Kidney capillary endothelial cell (primary cell): ENCODE results near the gene CELA3A.
A peak's percentile ranks its signal among the peaks of the same experiment; 100 is the strongest.
"Not testable (repeated sequence)": the region's sequence is repeated elsewhere in the genome, so short reads cannot be mapped to it uniquely, and the experiment has no call there.

Experiments
- DNase-seq: peaks from one replicate; pipeline ENCODE4 v3.0.0-alpha.2; 2018; ENCODE audit warnings: low spot score

Gene CELA3A, protein sequence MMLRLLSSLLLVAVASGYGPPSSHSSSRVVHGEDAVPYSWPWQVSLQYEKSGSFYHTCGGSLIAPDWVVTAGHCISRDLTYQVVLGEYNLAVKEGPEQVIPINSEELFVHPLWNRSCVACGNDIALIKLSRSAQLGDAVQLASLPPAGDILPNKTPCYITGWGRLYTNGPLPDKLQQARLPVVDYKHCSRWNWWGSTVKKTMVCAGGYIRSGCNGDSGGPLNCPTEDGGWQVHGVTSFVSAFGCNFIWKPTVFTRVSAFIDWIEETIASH

DNA sequence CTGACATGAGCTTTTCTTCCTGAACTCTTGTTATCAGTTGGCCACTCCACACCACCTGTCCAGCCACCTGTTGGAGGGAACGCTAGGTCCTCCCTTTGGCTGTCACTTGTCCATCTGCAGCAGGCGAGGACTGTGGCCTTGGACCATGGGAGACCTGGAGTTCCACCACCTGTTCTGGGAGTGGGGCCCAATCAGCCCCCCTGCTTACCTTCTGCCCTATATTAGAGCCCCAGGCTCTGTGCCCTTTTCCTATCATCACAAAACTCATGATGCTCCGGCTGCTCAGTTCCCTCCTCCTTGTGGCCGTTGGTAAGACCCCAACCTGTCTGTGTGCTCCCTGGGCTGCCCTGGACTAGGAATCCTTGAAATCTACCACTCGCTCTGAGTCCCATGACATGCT, at the start of gene CELA3A:
Gene CELA3A (plus strand): TSS at position 249 of the 400 bp plus-strand sequence. CDS start 18 bp downstream, at position 267.
- no peak for DNase-seq

- DNase-seq: no peak
Observed at GRCh38 chr1:21952786-21953520, 48.5 kb upstream of the CELA3A start.

GRCh38 chr1:21955058-21955457, 46.4 kb upstream of the CELA3A start:
- no peak for DNase-seq

- DNase-seq: no peak
Observed at GRCh38 chr1:21955501-21956281, 45.8 kb upstream of the CELA3A start.

- DNase-seq: no peak
Observed at GRCh38 chr1:21956720-21957552, 44.5 kb upstream of the CELA3A start.

DNA sequence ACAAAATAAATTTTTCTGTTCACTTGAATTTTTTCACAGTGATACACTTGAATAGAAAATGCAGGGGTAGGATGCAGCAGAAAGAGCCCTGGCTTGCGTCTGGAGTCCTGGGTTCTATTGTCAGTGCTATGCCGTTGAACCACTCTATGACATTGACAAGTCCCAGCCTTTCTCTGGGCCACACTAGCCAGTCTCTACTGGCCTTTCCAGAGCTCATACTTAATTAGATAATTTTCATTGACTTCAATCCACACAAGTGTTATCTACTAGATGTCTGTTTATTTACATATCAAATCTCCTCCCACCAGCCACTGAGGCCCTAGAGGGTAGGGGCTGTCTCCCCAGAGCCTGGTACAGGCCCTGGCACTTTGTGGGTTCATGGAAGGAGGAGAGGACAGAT, 40.1 kb upstream of the CELA3A start:
- DNase-seq: no peak

GRCh38 chr1:21961799-21962198, 39.7 kb upstream of the CELA3A start:
- peak; percentile 63 for DNase-seq

DNA sequence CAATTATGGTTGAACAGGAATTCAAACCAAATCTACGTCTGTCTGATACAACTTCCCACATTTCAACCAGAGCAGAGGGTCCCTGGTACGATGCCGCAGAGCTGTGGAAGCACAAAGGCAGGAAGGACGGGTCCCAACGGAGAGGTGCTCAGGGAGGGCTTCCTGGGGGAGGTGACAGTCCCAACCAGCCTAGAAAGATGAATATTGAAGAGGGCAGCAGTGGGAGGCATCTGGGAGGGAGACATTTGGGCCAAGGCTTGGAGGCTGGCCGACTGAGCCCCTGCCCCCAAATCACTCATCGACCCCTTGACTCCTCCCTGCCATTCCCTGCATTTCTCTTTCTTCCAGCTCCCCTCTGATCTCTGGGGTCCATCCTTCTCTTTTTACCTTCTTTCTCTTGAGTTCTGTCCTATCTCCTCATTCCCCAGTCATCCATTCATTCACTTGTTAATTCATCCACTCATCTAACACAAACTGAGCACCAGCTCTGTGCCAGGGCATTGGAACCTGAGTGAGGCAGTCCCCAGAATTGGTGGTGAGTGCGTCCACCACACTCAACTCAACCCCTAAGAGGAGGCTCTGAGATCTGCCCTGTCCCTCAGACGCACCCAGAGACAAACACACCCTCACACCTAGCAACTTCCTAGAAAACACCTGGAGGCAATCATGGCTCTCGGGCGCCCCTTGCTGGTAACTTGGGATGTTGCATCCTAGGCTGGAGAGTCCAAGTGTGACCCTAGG, 37.8 kb upstream of the CELA3A start:
- peak; percentile 66 for DNase-seq

GRCh38 chr1:21966247-21967000, 35.0 kb upstream of the CELA3A start:
- DNase-seq: no peak

GRCh38 chr1:21967216-21967615, 34.2 kb upstream of the CELA3A start:
- not testable (repeated sequence) for DNase-seq

DNA sequence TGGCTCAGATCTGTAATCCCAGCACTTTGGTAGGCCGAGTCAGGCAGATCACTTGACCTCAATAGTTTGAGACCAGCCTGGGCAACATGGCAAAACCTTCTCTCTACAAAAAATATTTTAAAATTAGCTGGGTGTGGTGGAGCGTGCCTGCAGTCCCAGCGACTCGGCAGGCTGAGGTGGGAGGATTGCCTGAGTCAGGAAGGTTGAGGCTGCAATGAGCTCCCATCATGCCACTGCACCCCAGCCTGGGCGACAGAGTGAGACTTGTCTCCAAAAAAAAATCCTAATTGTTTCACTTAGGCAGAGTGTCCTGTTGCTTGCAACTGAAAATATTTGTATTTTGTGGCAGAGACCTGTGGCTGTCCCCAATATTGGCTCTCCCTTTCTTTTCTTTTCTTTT, 32.4 kb upstream of the CELA3A start:
- not testable (repeated sequence) for DNase-seq

- not testable (repeated sequence) for DNase-seq
Observed at GRCh38 chr1:21970523-21970922, 30.9 kb upstream of the CELA3A start.

GRCh38 chr1:21972973-21973441, 28.4 kb upstream of the CELA3A start:
- not testable (repeated sequence) for DNase-seq

- DNase-seq: not testable (repeated sequence)
Observed at GRCh38 chr1:21973948-21974347, 27.5 kb upstream of the CELA3A start.

- DNase-seq: not testable (repeated sequence)
Observed at GRCh38 chr1:21974699-21975098, 26.8 kb upstream of the CELA3A start.

DNA sequence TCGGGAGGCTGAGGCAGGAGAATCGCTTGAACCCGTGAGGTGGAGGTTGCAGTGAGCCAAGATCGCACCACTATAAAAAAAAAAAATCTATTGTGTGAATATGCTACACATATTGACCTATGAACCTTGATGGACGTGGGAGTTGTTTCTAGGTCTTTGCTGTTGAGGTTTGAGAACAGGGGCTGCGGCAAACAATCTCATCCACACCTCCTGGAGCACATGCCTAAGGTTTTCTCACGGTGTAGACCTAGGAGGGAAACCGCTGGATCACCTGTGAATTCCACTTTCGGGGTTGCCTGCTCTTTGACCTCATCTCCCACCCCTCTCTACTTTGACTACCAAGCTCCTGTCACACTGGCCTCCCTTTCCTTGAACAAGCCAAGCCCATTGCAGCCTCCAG, 26.2 kb upstream of the CELA3A start:
- DNase-seq: not testable (repeated sequence)

GRCh38 chr1:21976703-21977239, 24.7 kb upstream of the CELA3A start, which contains the start of gene CELA3B:
CELA3B (plus strand) TSS chr1:21977022; CDS start chr1:21977040, 18 bp downstream.
- DNase-seq: not testable (repeated sequence)

DNA sequence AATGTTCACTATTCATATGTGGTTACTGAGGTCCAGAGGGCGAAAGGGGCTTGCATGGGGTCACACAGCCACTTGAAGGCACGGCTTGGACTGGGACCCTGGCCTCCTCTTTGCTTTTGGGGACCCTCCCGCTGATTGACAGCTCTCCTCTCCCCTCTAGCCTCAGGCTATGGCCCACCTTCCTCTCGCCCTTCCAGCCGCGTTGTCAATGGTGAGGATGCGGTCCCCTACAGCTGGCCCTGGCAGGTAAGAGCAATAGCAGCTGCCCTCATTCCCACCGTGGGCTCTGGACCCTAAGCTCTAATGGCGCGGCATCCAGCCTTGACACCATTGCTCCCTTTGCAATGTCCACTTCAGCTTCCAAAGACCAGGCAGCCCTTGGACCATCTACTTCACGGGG, 23.2 kb upstream of the CELA3A start:
- not testable (repeated sequence) for DNase-seq

DNA sequence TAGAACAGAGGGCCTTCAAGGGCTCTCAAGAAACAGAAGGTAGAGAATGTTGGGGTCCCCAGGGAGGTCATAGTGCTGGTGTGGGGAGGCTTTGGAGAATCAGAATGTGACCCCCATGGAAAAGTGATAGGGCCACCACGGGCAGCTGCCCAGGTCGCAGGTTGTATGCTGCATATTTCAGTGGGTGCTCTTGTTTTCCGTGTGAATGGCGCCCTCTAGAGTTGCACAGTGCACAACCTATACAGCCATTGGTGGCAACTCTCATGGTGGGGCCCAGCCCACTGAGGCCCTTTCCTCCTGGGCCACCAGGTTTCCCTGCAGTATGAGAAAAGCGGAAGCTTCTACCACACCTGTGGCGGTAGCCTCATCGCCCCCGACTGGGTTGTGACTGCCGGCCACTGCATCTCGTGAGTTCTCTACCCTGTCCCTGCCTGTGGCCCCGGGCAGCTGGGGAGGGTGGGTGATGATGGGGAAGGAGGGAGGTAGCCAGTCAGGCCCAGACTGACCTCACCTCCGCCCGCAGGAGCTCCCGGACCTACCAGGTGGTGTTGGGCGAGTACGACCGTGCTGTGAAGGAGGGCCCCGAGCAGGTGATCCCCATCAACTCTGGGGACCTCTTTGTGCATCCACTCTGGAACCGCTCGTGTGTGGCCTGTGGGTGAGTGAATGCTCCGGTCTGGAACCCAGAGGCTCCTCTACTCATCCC, 20.8 kb upstream of the CELA3A start:
- DNase-seq: not testable (repeated sequence)
